Liver (tissue), 2 donors: ENCODE results near the gene TACO1.

Experiments
- GABPA ChIP-seq, 2 donors: IDR thresholded peaks in 1 of 2; conservative IDR thresholded peaks in 1 of 2; 2 replicates each; pipeline ENCODE4 v1.6.1; 2016; ENCODE audit warnings: antibody characterized with exemption in 2 of 2, mild to moderate bottlenecking in 1 of 2, moderate library complexity in 1 of 2
- SP1 ChIP-seq: IDR thresholded peaks from 2 replicates; pipeline ENCODE4 v1.6.1; 2018; ENCODE audit warnings: antibody characterized with exemption, mild to moderate bottlenecking
- donor health status: healthy.

DNA sequence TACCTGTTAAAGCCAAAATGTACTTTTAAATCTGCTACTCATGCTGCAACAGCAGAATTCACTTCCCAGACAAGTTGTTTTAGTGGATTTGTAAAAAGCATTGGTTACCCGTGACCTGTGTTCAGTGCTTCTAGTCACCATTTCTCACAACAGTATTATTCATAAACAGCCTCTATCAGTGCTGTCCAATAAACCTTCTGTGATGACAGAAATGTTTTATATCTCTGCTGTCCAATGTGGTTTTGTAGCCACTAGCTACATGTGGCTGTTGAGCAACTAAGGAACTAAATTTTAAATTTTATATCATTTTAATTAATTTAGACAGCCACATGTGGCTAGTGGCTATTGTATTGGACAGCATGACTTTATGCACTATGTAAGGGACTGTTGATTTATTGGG is 34.1 kb downstream of the TACO1 start:
- no peak for TF ChIP-seq GABPA (IDR thresholded peaks at IDR 0.05 in 1 of 2, conservative IDR thresholded peaks at IDR 0.05 in 1 of 2)
- no peak for TF ChIP-seq SP1
